H9 (cell line): ENCODE results near the gene IFNAR2. TPM values are rescaled to one million over a fixed set of nuclear protein-coding genes. Genes with fewer than 3 reads are reported as not detected.

Experiments
- DNase-seq: peaks from one replicate; pipeline ENCODE4 v3.0.0-alpha.2; 2017
- H2AFZ ChIP-seq: one replicate; pipeline ENCODE4 v1.6.1; 2013; ENCODE audit warnings: mild to moderate bottlenecking, low read length, control low read depth, moderate library complexity
- H2AK5ac ChIP-seq: 2 replicates; pipeline ENCODE4 v1.6.1; 2013; ENCODE audit warnings: low read length, control low read depth, mixed read lengths; ENCODE audit not compliant: insufficient read length
- H2BK120ac ChIP-seq: one replicate; pipeline ENCODE4 v1.6.1; 2013; ENCODE audit warnings: low read depth, mild to moderate bottlenecking, low read length, control low read depth, inconsistent platforms; ENCODE audit not compliant: poor library complexity, severe bottlenecking
- H2BK12ac ChIP-seq: 2 replicates; pipeline ENCODE4 v1.6.1; 2013; ENCODE audit warnings: low read length, control low read depth, mixed read lengths, low read depth; ENCODE audit not compliant: insufficient read length
- H2BK15ac ChIP-seq: 2 replicates; pipeline ENCODE4 v1.6.1; 2013; ENCODE audit warnings: low read depth, low read length, control low read depth
- H2BK20ac ChIP-seq: one replicate; pipeline ENCODE4 v1.6.1; 2013; ENCODE audit warnings: low read depth, mild to moderate bottlenecking, low read length, control low read depth, inconsistent platforms; ENCODE audit not compliant: poor library complexity, severe bottlenecking
- H2BK5ac ChIP-seq: 2 replicates; pipeline ENCODE4 v1.6.1; 2013; ENCODE audit warnings: low read length, control low read depth, mixed read lengths; ENCODE audit not compliant: insufficient read length
- H3K14ac ChIP-seq: 2 replicates; pipeline ENCODE4 v1.6.1; 2013; ENCODE audit warnings: low read length, control low read depth; ENCODE audit not compliant: insufficient read depth
- H3K18ac ChIP-seq: 2 replicates; pipeline ENCODE4 v1.6.1; 2013; ENCODE audit warnings: low read depth, mild to moderate bottlenecking, mixed read lengths, low read length, control low read depth; ENCODE audit not compliant: insufficient read length
- H3K23ac ChIP-seq: 2 replicates; pipeline ENCODE4 v1.6.1; 2013; ENCODE audit warnings: low read length, control low read depth, mixed read lengths, low read depth; ENCODE audit not compliant: insufficient read length
- H3K23me2 ChIP-seq: 2 replicates; pipeline ENCODE4 v1.6.1; 2013; ENCODE audit warnings: low read depth, mild to moderate bottlenecking, mixed read lengths, low read length, control low read depth; ENCODE audit not compliant: insufficient read length, poor library complexity, severe bottlenecking
- H3K27ac ChIP-seq: 2 replicates; pipeline ENCODE4 v1.5.1; 2013; ENCODE audit warnings: low read length, control low read depth, mixed read lengths, low read depth; ENCODE audit not compliant: insufficient read length
- H3K27me3 ChIP-seq: 2 replicates; pipeline ENCODE4 v1.6.1; 2013; ENCODE audit warnings: low read length, control low read depth, inconsistent platforms; ENCODE audit not compliant: insufficient read depth
- H3K4ac ChIP-seq: 2 replicates; pipeline ENCODE4 v1.6.1; 2013; ENCODE audit warnings: low read depth, mild to moderate bottlenecking, control low read depth, inconsistent platforms, low read length, moderate library complexity
- H3K4me1 ChIP-seq: 2 replicates; pipeline ENCODE4 v1.6.1; 2013; ENCODE audit warnings: low read length, control low read depth, inconsistent platforms; ENCODE audit not compliant: insufficient read depth
- H3K4me2 ChIP-seq: 2 replicates; pipeline ENCODE4 v1.6.1; 2013; ENCODE audit warnings: low read length, control low read depth, mixed read lengths; ENCODE audit not compliant: insufficient read length, insufficient read depth
- H3K56ac ChIP-seq: 2 replicates; pipeline ENCODE4 v1.6.1; 2013; ENCODE audit warnings: low read depth, mild to moderate bottlenecking, mixed read lengths, low read length, control low read depth; ENCODE audit not compliant: insufficient read length
- H3K79me1 ChIP-seq: 2 replicates; pipeline ENCODE4 v1.6.1; 2013; ENCODE audit warnings: low read depth, mild to moderate bottlenecking, moderate library complexity, low read length, control low read depth, inconsistent platforms; ENCODE audit not compliant: insufficient read depth, poor library complexity, severe bottlenecking
- H3K79me2 ChIP-seq: 2 replicates; pipeline ENCODE4 v1.6.1; 2013; ENCODE audit warnings: low read length, control low read depth, inconsistent platforms; ENCODE audit not compliant: insufficient read depth
- H3K9ac ChIP-seq: 2 replicates; pipeline ENCODE4 v1.6.1; 2013; ENCODE audit warnings: low read length, control low read depth, mixed read lengths; ENCODE audit not compliant: insufficient read length; ENCODE audit errors: extremely low read depth
- H3K9me3 ChIP-seq: one replicate; pipeline ENCODE4 v1.6.1; 2013; ENCODE audit warnings: low read depth, low read length, inconsistent platforms; ENCODE audit not compliant: control insufficient read depth
- H3T11ph ChIP-seq: one replicate; pipeline ENCODE4 v1.6.1; 2013; ENCODE audit warnings: mild to moderate bottlenecking, low read length, control low read depth, inconsistent platforms
- H4K20me1 ChIP-seq: one replicate; pipeline ENCODE4 v1.6.1; 2013; ENCODE audit not compliant: control insufficient read depth, insufficient read length, insufficient read depth
- H4K5ac ChIP-seq: 2 replicates; pipeline ENCODE4 v1.6.1; 2013; ENCODE audit warnings: low read depth, mild to moderate bottlenecking, mixed read lengths, low read length, control low read depth; ENCODE audit not compliant: insufficient read length
- H4K8ac ChIP-seq: replicated peaks from 2 replicates; pipeline ENCODE4 v1.6.1; 2013; ENCODE audit warnings: low read length, control low read depth, mixed read lengths, low read depth; ENCODE audit not compliant: insufficient read length
- H4K91ac ChIP-seq: 2 replicates; pipeline ENCODE4 v1.6.1; 2013; ENCODE audit warnings: low read depth, mild to moderate bottlenecking, moderate library complexity, mixed read lengths, low read length, control low read depth; ENCODE audit not compliant: insufficient read length
- H3K27ac Mint-ChIP-seq, 3 experiments: 2 replicates in 2 of 3; 3 replicates in 1 of 3; pipeline ENCODE4 v1.8.0; 2020 to 2021; ENCODE audit warnings: mixed read lengths in 3 of 3, mild to moderate bottlenecking in 1 of 3, moderate library complexity in 1 of 3
- H3K27me3 Mint-ChIP-seq: 2 replicates; pipeline ENCODE4 v1.8.0; 2021; ENCODE audit warnings: low read depth, mild to moderate bottlenecking, moderate library complexity, mixed read lengths
- H3K36me3 Mint-ChIP-seq, 3 experiments: 2 replicates in 2 of 3; 3 replicates in 1 of 3; pipeline ENCODE4 v1.8.0; 2020 to 2021; ENCODE audit warnings: low read depth in 3 of 3, mixed read lengths in 3 of 3; ENCODE audit not compliant: insufficient read depth in 1 of 3
- H3K4me1 Mint-ChIP-seq, 2 experiments: 2 replicates each; pipeline ENCODE4 v1.8.0; 2020; ENCODE audit warnings: mixed read lengths in 2 of 2
- H3K4me3 Mint-ChIP-seq, 2 experiments: 2 replicates in 1 of 2; 3 replicates in 1 of 2; pipeline ENCODE4 v1.8.0; 2020 to 2021; ENCODE audit warnings: mild to moderate bottlenecking in 2 of 2, mixed read lengths in 2 of 2, moderate library complexity in 1 of 2
- H3K9me3 Mint-ChIP-seq, 2 experiments: 2 replicates in 1 of 2; 3 replicates in 1 of 2; pipeline ENCODE4 v1.8.0; 2020; ENCODE audit warnings: mild to moderate bottlenecking in 2 of 2, mixed read lengths in 2 of 2, moderate library complexity in 1 of 2
- WGBS: extraction: QIAGEN DNeasy Blood & Tissue Kit; methylation state at CpG from one replicate; pipeline ENCODE4 v1.1.7; 2013; ENCODE audit warnings: missing lambda C conversion rate, low lambda C conversion rate, mixed read lengths; ENCODE audit not compliant: insufficient read length; ENCODE audit errors: extremely low coverage; 5-methylcytosine and 5-hydroxymethylcytosine counted together
- total RNA-seq: library from RNA; stranded (reverse); gene quantifications from 2 replicates; pipeline ENCODE4 v1.2.1, GENCODE V29; 2021
- TF ChIP-seq, protein P1 (sequence below): fragments of 200-600 bp; sonication (generic); conservative IDR thresholded peaks from 3 replicates; pipeline ENCODE4 v1.8.0; 2021; ENCODE audit warnings: antibody characterized with exemption, mild to moderate bottlenecking

IFNAR2 gene
- total RNA-seq, 1 experiment from 2014 or later = 14.4 TPM

DNA sequence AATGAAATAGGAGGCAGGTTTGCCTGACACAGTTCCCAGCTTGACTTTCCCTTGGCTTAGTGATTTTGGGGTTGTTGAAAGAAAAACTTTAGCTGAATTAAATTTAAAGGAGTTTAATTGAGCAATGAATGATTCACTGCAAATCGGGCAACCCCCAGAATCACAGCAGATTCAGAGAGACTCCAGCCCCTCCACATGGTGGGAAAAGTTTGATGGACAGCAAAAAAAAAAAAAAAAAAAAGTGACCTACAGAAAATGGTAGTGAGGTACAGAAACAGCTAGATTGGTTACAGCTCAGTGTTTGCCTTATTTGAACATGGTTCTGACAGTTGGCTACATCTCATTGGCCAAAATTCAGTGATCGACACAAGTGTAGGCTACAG, 12.6 kb upstream of the IFNAR2 start:
- TF ChIP-seq, protein P1, sequence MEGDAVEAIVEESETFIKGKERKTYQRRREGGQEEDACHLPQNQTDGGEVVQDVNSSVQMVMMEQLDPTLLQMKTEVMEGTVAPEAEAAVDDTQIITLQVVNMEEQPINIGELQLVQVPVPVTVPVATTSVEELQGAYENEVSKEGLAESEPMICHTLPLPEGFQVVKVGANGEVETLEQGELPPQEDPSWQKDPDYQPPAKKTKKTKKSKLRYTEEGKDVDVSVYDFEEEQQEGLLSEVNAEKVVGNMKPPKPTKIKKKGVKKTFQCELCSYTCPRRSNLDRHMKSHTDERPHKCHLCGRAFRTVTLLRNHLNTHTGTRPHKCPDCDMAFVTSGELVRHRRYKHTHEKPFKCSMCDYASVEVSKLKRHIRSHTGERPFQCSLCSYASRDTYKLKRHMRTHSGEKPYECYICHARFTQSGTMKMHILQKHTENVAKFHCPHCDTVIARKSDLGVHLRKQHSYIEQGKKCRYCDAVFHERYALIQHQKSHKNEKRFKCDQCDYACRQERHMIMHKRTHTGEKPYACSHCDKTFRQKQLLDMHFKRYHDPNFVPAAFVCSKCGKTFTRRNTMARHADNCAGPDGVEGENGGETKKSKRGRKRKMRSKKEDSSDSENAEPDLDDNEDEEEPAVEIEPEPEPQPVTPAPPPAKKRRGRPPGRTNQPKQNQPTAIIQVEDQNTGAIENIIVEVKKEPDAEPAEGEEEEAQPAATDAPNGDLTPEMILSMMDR = no peak
- Histone ChIP-seq H3K23me2 (no peaks in the 10 kb centered on the region), H3K4me1 (no peaks in the 10 kb centered on the region), H4K91ac (no peak overlapping the region), H3K9me3 (no peaks in the 10 kb centered on the region), H2BK15ac (no peak overlapping the region), H3K4me2 (no peak overlapping the region), H3K79me1 (no peaks in the 10 kb centered on the region), H4K5ac (no peak overlapping the region), H3K79me2 (no peaks in the 10 kb centered on the region), H3K4ac (no peak overlapping the region), H2BK12ac (no peak overlapping the region), H4K20me1 (no peaks in the 10 kb centered on the region), H2BK20ac (no peak overlapping the region), H3K14ac (no peak overlapping the region), H3K27ac (no peak overlapping the region), H2BK120ac (no peak overlapping the region), H3K23ac (no peak overlapping the region), H3T11ph (no peak overlapping the region), H2BK5ac (no peak overlapping the region), H4K8ac (no peak overlapping the region), H3K18ac (no peak overlapping the region), H3K27me3 (no peaks in the 10 kb centered on the region), H2AK5ac (no peak overlapping the region), H2AFZ (no peak overlapping the region), H3K56ac (no peak overlapping the region), H3K9ac (no peak overlapping the region)
- WGBS = no CpG with 5 or more reads among the region's 2 CpGs
- peaks cover 21 to 24% of the 10 kb centered on the region in 2 experiments for H3K4me1 Mint-ChIP-seq
- H3K9me3 Mint-ChIP-seq = peaks cover 2 to 6% of the 10 kb centered on the region in 2 experiments; a peak in 3 of 5 replicates
- H3K27ac Mint-ChIP-seq = no peak overlapping the region
- no peak for DNase-seq
- peaks cover 11% of the 10 kb centered on the region for H3K27me3 Mint-ChIP-seq
- no peak overlapping the region for H3K4me3 Mint-ChIP-seq
- H3K36me3 Mint-ChIP-seq = peaks cover 0 to 11% (median 0%) of the 10 kb centered on the region in 3 experiments; a peak in 2 of 7 replicates
